ENCODE data around the gene A1CF.

- TF ChIP-seq YY1 (IDR thresholded peaks at IDR 0.05; ENCODE audit: insufficient read depth, insufficient read length) (no peak), ZNF274 (IDR thresholded peaks at IDR 0.05; ENCODE audit: low read depth, low read length) (no peak), SUZ12 (IDR thresholded peaks at IDR 0.05; ENCODE audit: extremely low read depth, insufficient read depth, insufficient read length) (no peak)
Measured at GRCh38 chr10:50837095-50837494, 48.3 kb downstream of the A1CF start.

Data from NT2/D1 (cell line).